Activated naive CD8-positive, alpha-beta T cell treated with anti-CD3 and anti-CD28 coated beads for 36 hours (primary cell): ENCODE measurements around the gene GTF2A2. TPM values are rescaled to one million over a fixed set of nuclear protein-coding genes. Genes with fewer than 3 reads are reported as not detected.

Experiments
- DNase-seq: peaks from one replicate; pipeline ENCODE4 v3.0.0; 2021
- H3K27ac Mint-ChIP-seq: one replicate; pipeline ENCODE4 v1.8.0; 2022; ENCODE audit warnings: mild to moderate bottlenecking, moderate library complexity, mixed read lengths
- H3K27me3 Mint-ChIP-seq: one replicate; pipeline ENCODE4 v1.8.0; 2022; ENCODE audit warnings: mild to moderate bottlenecking, mixed read lengths
- H3K36me3 Mint-ChIP-seq: one replicate; pipeline ENCODE4 v1.8.0; 2021; ENCODE audit warnings: mild to moderate bottlenecking, mixed read lengths
- H3K4me1 Mint-ChIP-seq: one replicate; pipeline ENCODE4 v1.8.0; 2021; ENCODE audit warnings: mixed read lengths
- H3K4me3 Mint-ChIP-seq: one replicate; pipeline ENCODE4 v1.8.0; 2022; ENCODE audit warnings: mild to moderate bottlenecking, moderate library complexity, mixed read lengths
- H3K9me3 Mint-ChIP-seq: one replicate; pipeline ENCODE4 v1.8.0; 2022; ENCODE audit warnings: mixed read lengths
- total RNA-seq, 2 experiments: library from RNA; stranded (reverse); gene quantifications; one replicate each; pipeline ENCODE4 v1.2.3, GENCODE V29; 2021

Gene GTF2A2
- total RNA-seq, 2 experiments from 2014 or later: 237 to 246 TPM

DNA sequence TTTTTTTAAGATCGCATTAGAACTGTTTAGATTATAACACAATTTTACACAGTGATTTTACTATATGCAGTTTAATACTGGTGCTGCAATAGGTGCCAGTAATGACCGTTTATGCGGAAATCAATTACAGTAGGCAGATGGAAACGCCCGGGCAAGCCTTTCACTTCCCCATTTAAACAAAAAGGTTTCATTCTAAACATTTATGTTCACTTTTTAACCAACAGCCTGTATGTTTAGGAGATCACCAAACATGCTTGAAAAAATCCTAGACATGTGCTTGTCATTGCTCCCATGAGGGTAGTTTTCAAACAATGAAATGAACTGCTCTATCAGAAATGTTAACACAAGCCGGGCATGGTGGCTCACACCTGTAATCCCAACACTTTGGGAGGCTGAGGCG is 29.1 kb upstream of the GTF2A2 start:
- Mint-ChIP-seq H3K36me3 (peaks cover 41% of the 10 kb centered on the region), H3K9me3 (no peaks in the 10 kb centered on the region), H3K4me1 (peaks cover 44% of the 10 kb centered on the region), H3K4me3 (peak overlapping the region; percentile 59), H3K27me3 (no peaks in the 10 kb centered on the region), H3K27ac (peak overlapping the region; percentile 74)
- DNase-seq: no peak

DNA sequence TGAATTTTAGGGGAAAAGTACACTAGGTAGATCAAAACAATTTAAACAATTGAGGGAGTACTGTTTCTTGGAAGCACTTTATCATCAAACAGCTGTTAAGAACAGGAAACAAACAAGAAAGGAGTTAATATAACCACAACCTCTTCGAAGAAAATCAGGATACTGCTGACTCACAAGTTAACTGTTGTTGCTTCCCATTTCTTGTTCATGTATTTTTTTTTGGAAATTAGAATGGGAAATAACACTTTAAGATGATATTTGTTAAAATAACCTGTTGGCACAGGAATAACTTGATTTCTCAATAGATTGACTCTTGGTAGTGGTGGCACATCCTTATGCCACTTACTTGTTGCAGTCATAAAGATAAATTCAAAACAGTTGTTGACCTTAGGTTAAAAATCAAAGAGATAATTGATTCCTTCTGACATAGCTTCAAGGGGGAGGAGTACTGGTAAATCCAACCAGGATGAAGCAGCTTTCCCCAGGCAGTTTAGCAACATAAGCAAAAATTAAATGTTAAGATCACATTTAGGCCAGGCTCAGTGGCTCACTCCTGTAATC is 28.5 kb upstream of the GTF2A2 start:
- Mint-ChIP-seq H3K9me3 (no peaks in the 10 kb centered on the region), H3K27ac (peak overlapping the region; percentile 59), H3K36me3 (peaks cover 41% of the 10 kb centered on the region), H3K27me3 (no peaks in the 10 kb centered on the region), H3K4me3 (peak overlapping the region; percentile 59), H3K4me1 (peaks cover 40% of the 10 kb centered on the region)
- no peak for DNase-seq

DNA sequence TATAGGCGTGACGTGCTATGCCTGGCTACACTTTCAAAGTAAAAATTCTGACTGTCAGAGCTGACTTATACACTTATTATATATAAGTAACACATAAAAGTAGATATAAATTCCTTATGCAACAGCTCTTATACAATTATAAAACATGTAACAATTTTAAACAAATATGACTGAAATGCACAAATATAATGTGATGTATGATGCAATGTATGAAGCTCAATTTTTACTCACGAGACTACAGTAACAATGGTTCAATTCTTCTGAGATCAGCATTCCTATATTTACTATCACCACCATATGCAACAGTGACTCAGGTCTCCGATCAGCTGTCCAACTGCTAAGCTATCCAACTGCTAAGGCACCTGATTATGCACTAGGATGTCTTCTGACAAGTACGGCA is 23.6 kb upstream of the GTF2A2 start:
- Mint-ChIP-seq H3K9me3 (no peaks in the 10 kb centered on the region), H3K36me3 (peaks cover 31% of the 10 kb centered on the region), H3K4me3 (no peak overlapping the region), H3K27ac (no peak overlapping the region), H3K27me3 (no peaks in the 10 kb centered on the region), H3K4me1 (peaks cover 27% of the 10 kb centered on the region)
- DNase-seq: no peak

DNA sequence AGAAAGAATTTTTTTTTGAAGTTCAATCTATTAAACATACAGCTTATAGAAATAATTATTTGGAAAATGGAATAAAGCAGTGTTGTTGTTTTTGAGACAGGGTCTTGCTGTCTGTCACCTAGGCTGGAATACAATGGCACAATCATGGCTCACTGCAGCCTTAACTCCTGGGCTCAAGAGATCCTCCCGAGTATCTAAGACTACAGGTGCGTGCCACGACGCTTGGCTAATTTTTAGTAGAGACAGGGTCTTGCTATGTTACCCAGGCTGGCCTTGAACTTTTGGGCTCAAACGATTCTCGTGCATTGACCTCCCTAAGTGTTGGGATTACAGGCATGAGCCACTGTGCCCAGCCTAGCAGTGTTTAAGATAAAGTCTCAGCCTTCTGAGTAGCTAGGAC is 23.0 kb upstream of the GTF2A2 start:
- Mint-ChIP-seq H3K36me3 (peaks cover 29% of the 10 kb centered on the region), H3K27me3 (no peaks in the 10 kb centered on the region), H3K4me3 (no peak overlapping the region), H3K4me1 (peaks cover 22% of the 10 kb centered on the region), H3K9me3 (no peaks in the 10 kb centered on the region), H3K27ac (no peak overlapping the region)
- DNase-seq: no peak

DNA sequence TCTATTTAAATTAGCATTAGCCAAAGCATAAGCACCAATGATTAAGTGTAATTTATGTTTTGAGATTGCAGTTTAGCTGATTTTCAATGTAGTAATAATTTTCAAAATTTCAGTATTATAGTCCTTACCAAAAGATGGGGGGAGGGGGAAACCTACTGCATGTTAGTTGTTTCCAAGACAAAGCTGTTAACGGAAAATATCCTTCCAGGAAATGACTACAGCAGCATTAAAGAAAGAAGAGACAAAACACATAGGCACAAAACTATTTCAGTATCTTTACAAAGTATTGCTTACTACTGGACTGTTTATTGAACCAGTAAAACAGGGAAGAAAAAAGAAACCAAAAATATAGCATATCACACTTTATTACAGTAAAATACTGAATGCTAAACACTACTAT is 21.3 kb upstream of the GTF2A2 start:
- Mint-ChIP-seq H3K27ac (peak overlapping the region; percentile 64), H3K4me1 (peaks cover 17% of the 10 kb centered on the region), H3K36me3 (peaks cover 24% of the 10 kb centered on the region), H3K4me3 (no peak overlapping the region), H3K9me3 (no peaks in the 10 kb centered on the region), H3K27me3 (no peaks in the 10 kb centered on the region)
- DNase-seq: no peak

DNA sequence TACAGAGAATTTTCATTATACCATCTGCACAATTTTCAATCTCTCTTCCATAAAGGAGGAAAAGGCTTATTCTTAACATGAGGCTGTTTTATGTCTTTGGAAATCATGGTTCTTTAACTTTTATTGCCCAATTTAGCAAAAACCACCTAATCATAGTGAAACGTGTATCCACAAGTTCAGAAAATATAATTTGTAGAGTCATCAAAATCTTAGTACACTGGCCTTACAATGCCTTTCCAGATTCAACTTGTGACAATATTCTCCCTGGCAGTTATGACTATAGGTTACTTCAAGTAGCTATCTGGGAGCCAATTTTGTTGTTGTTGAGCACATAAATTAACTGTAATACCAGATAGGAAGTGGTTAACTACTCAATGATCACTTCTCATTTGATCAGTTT is 20.9 kb upstream of the GTF2A2 start:
- Mint-ChIP-seq H3K4me3 (no peak overlapping the region), H3K27ac (peak overlapping the region; percentile 64), H3K9me3 (no peaks in the 10 kb centered on the region), H3K4me1 (peaks cover 15% of the 10 kb centered on the region), H3K36me3 (peaks cover 20% of the 10 kb centered on the region), H3K27me3 (no peaks in the 10 kb centered on the region)
- DNase-seq: no peak

DNA sequence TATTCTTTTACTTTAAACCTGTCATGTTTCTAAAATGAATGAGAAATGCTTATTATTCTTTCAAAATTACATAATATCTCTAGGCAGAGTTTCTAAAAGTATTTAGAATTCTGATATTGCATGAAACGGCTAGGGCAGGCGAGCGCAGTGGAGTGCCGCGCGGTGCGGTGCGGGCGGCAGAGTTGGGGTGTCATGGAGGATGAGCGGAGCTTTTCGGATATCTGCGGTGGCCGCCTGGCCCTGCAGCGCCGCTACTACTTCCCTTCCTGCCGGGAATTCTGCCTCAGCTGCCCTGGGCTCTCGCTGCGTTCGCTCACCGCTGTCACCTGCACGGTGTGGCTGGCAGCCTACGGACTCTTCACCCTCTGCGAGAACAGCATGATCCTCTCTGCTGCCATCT is 19.2 kb upstream of the GTF2A2 start:
- H3K27ac Mint-ChIP-seq: no peak overlapping the region
- no peaks in the 10 kb centered on the region for H3K9me3 Mint-ChIP-seq
- DNase-seq: no peak
- H3K4me3 Mint-ChIP-seq: no peak overlapping the region
- no peaks in the 10 kb centered on the region for H3K27me3 Mint-ChIP-seq
- peaks cover 20% of the 10 kb centered on the region for H3K36me3 Mint-ChIP-seq
- H3K4me1 Mint-ChIP-seq: peaks cover 10% of the 10 kb centered on the region

DNA sequence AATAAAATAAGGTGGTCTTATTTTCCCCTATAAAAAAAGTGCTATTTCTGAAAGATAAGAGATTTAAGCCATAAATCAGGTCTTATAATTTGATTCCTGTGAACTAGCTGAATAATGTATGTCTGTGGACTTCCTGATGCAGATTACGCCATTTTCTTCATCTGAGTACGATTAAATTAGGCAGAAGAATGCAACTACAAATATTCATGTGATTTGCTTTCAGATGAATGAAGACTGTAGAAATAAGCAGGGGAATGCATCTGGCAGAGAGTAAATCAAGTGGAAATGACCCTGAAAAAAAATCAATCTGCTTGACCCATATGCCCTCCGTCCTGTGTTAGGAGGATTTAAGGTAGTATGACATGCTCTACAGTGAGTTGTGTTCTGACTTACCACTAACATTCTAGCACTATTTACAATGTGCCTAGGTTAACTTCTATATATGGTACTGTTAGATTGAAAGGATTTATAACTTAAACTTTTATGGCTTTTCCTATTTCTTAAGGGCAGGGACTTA is 17.1 kb upstream of the GTF2A2 start:
- no peak for DNase-seq
- H3K27ac Mint-ChIP-seq: no peak overlapping the region
- H3K36me3 Mint-ChIP-seq: peaks cover 19% of the 10 kb centered on the region
- no peaks in the 10 kb centered on the region for H3K27me3 Mint-ChIP-seq
- no peaks in the 10 kb centered on the region for H3K9me3 Mint-ChIP-seq
- H3K4me3 Mint-ChIP-seq: no peak overlapping the region
- peaks cover 9% of the 10 kb centered on the region for H3K4me1 Mint-ChIP-seq

DNA sequence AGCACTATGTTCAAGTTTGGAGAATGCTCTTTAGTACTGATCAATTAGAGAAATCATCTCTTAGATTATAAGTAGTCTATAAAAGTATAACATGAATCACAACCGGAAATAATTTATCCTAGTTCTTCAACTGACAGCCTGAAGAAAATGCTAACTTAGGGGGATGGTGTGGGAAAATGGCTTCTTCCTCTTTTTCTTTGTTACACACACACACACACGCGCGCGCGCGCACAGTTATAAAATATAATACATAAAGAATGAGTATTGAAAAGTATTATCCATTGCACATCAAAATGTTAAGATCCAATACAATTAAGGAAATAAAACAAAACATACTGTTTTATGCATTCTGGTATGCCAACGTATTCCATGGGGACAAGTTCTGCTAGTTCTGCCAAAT is 11.2 kb upstream of the GTF2A2 start:
- no peak overlapping the region for H3K27ac Mint-ChIP-seq
- H3K4me1 Mint-ChIP-seq: no peaks in the 10 kb centered on the region
- peaks cover 20% of the 10 kb centered on the region for H3K36me3 Mint-ChIP-seq

DNA sequence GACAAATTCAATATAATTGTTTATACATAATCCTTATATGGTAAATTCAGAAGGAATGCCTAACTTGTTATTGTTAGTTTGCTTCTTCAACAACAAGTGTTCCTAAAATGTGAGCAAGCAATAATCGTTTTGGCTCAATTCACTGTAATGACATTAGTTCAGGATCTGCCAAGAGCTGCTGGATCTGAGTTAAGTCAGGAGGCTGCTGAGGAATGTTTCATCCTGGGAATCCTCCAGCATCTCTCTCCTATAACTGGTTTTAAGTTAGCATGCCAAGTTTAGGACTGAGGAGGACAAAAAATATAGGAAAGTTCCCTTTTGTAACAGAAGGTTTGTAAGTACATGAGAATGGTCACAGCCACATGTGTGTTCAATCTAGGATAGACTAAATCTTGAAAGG is 4.9 kb upstream of the GTF2A2 start:
- DNase-seq: no peak
- Mint-ChIP-seq H3K4me1 (no peaks in the 10 kb centered on the region), H3K27me3 (no peaks in the 10 kb centered on the region), H3K27ac (no peak overlapping the region), H3K4me3 (no peak overlapping the region), H3K9me3 (no peaks in the 10 kb centered on the region), H3K36me3 (peaks cover 18% of the 10 kb centered on the region)

More for the DNA sequence above, 11.2 kb upstream of the GTF2A2 start:
- DNase-seq: no peak
- Mint-ChIP-seq H3K27me3 (no peaks in the 10 kb centered on the region), H3K4me3 (no peak overlapping the region), H3K9me3 (no peaks in the 10 kb centered on the region)

DNA sequence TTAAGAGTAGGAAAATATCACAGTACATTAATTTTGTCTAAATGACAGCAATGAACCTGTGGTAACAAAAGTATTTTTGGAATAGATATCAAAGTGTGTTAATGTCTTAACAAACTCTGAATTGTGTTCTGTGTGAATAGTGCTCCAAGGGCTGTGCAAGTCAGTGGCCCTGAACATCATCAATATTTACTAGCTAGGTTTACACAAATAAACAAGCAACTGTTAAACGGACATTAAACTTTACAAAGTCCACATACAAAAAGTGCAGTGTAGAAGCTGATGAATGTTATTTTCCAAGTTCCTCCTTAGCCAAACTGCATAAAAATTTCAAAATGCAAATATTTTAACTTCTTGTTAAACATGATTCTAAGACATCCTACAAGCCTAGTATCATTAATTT is 2.1 kb upstream of the GTF2A2 start:
- Mint-ChIP-seq H3K36me3 (peaks cover 15% of the 10 kb centered on the region), H3K4me1 (no peaks in the 10 kb centered on the region), H3K27ac (no peak overlapping the region), H3K4me3 (no peak overlapping the region), H3K9me3 (no peaks in the 10 kb centered on the region), H3K27me3 (no peaks in the 10 kb centered on the region)
- no peak for DNase-seq

DNA sequence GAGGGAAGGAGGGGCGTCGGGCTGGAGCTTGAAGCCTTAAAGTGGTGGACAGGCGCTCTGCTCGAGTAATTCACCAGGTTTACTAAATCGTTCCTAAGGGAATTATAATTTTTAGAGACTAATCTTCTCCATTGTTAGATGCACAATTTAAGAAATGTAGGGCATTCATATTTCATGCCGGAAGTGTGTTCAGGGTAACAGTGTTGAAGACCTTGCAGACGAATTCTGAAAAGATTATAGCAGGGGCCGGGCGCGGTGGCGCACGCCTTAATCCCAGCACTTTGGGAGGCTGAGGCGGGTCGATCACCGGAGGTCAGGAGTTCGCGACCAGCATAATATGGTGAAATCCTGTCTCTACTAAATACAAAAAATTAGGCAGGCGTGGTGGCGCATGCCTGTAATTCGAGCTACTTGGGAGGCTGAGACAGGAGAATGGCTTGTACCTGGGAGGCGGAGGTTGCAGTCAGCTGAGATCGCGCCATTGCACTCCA is 365 bp upstream of the GTF2A2 start:
- Mint-ChIP-seq H3K9me3 (no peaks in the 10 kb centered on the region), H3K4me1 (peaks cover 2% of the 10 kb centered on the region), H3K27me3 (no peaks in the 10 kb centered on the region), H3K27ac (no peak overlapping the region), H3K4me3 (no peak overlapping the region), H3K36me3 (peaks cover 15% of the 10 kb centered on the region)
- peak; percentile 6 for DNase-seq

DNA sequence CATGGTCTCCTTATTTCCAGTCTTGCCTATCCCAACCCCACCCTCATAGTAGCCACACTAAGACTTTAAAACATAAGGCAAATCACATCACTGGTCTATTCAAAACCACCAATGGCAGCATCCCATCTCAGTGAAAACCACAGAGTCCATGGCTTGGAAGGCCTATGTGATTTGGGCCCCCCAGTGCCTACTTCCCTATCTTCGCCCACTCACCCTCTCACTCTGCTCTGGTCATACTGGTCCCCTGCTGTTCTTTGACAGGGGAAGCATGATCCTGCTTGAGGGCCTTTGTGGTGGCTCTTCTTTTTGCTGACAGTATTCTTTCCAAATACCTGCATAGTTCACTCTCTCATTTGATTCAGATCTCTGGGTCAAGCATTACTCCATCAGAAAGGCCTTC is 3.3 kb downstream of the GTF2A2 start:
- H3K4me3 Mint-ChIP-seq: no peak overlapping the region
- peaks cover 20% of the 10 kb centered on the region for H3K36me3 Mint-ChIP-seq
- no peak overlapping the region for H3K27ac Mint-ChIP-seq
- H3K4me1 Mint-ChIP-seq: peaks cover 5% of the 10 kb centered on the region
- H3K9me3 Mint-ChIP-seq: peaks cover 2% of the 10 kb centered on the region
- H3K27me3 Mint-ChIP-seq: no peaks in the 10 kb centered on the region
- DNase-seq: no peak

DNA sequence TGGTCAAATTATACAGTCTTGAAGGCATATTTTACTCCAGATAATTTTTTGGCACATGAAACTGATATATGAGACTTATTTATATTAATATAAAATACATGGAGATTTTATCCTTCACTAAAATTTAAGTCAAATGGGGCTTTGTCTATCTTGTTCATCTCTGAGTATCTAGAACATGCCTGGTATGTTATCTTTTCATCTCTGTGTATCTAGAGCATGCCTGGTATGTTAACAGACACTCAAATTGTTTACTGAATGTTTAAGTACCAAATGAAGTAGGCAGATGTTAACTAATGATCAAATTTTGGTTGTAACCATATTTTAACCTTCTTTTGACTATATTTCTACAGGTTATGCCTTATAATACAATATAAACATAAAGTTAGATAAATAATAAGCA is 7.7 kb downstream of the GTF2A2 start:
- Mint-ChIP-seq H3K27me3 (no peaks in the 10 kb centered on the region), H3K9me3 (peaks cover 2% of the 10 kb centered on the region), H3K4me1 (peaks cover 5% of the 10 kb centered on the region), H3K27ac (no peak overlapping the region), H3K4me3 (no peak overlapping the region), H3K36me3 (peaks cover 22% of the 10 kb centered on the region)
- DNase-seq: no peak

DNA sequence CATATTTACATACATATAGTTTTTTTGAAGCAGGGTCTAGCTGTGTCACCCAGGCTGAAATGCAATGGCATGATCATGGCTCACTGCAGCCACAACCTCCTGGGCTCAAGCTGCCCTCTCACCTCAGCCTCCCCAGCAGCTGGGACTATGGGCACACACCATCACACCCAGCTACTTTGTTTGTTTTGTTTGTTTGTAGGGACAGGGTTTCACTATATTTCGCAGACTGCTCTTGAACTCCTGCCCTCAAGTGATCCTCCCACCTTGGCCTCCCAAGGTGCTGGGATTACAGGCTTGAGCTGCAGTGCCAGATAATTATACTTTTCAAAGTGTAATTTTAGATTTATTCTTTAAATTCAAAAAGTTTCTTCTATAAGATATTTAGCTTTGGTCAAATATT is 10.2 kb downstream of the GTF2A2 start:
- H3K4me1 Mint-ChIP-seq: peaks cover 3% of the 10 kb centered on the region
- H3K4me3 Mint-ChIP-seq: no peak overlapping the region
- no peaks in the 10 kb centered on the region for H3K9me3 Mint-ChIP-seq
- no peaks in the 10 kb centered on the region for H3K27me3 Mint-ChIP-seq
- no peak for DNase-seq
- H3K27ac Mint-ChIP-seq: no peak overlapping the region
- H3K36me3 Mint-ChIP-seq: peaks cover 22% of the 10 kb centered on the region

DNA sequence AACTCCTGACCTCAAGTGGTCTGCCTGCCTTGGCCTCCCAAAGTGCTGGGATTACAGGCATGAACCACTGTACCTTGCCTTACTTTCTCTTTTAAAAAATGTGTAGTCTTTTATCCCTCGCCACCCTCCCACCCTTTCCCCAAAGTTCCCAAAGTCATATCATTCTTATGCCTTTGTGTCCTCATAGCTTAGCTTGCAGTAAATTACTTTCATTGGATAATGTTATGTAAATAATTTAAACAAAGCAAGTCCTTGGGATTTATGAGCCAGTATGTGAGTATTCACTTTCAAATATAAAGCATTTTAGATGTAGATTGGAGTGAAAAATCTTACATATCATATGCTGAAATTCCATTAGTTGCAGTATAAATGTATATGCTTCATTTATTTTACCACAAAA is 11.0 kb downstream of the GTF2A2 start:
- Mint-ChIP-seq H3K4me3 (no peak overlapping the region), H3K4me1 (peaks cover 3% of the 10 kb centered on the region), H3K36me3 (peaks cover 17% of the 10 kb centered on the region), H3K27ac (no peak overlapping the region), H3K27me3 (no peaks in the 10 kb centered on the region), H3K9me3 (no peaks in the 10 kb centered on the region)
- no peak for DNase-seq
